Hematopoietic multipotent progenitor cell treated with erythropoietin and hydrocortisone succinate and interleukin-3 and kit ligand, for 8 days (in vitro differentiated cells): ENCODE results near the gene FN3K.

Experiments used
- DNase-seq: peaks from one replicate; pipeline ENCODE4 v3.0.0-alpha.2; 2015

FN3K gene

DNA sequence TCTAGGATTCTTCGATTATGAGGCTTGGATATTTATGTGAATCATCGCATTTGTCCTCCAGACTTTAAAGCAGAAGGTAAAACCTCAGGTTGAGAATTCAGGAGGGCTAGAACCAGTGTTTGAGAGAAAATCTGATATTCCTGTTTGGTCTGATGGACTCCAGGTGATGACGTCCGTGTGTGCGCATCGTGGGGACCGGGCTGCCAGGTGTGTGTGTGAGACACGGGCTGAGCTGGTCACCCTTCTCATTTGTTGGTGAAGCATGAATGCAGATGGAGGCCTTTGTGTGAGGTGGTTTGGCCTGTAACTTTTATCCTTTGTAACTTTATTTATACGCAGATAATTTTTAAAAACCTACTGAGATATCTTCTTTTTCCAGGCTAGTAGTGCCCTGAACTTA lies 61.6 kb downstream of the FN3K start:
- no peak for DNase-seq

DNA sequence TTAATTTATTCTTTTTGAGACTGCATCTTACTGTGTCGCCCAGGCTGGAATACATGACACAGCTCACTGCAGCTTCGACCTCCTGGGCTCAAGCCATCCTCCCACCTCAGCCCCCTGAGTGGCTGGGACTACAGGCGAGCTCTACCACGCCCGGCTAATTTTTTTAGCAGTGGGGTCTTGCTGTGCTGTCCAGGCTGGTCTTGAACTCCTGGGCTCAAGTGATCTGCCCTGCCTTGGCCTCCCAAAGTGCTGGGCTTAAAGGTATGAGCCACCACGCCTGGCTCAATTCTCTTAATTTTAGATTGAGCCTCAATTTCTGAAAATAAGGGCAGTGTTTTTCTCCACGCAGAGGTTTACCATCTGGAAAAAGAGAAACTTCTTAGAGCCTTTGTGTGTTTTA lies 63.3 kb downstream of the FN3K start:
- DNase-seq, result no peak

DNA sequence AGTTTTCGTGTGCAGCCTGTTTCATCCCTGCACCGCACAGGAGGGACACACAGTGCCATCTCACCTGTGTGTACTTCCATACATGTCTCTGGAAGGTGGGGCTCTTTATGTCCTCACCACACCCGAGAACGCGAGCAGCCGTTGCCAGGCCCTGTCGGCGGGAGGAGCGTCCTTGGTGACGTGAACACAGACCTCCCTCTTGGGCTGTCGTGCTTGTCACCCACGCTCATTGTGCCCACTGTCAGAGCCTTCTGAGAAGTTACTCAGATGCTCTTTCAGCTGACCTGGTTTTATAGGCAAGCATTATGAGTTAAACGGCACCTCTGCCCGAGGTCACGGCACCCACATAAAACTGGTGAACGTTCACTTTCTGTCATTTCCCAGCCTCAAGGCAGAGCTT lies 64.2 kb downstream of the FN3K start:
- DNase-seq, result no peak
